Type B pancreatic cell (in vitro differentiated cells): Measurements from ENCODE around the gene ACMSD. TPM values are rescaled to one million over a fixed set of nuclear protein-coding genes. Genes with fewer than 3 reads are reported as not detected.

ENCODE experiments used
- DNase-seq: peaks from one replicate; pipeline ENCODE4 v3.0.0; 2021; ENCODE audit warnings: mixed read lengths; ENCODE audit not compliant: unreplicated experiment; ENCODE audit errors: extremely low spot score
- H3K27ac Mint-ChIP-seq: 2 replicates; pipeline ENCODE4 v1.8.0; 2021; ENCODE audit warnings: mild to moderate bottlenecking, mixed read lengths
- H3K27me3 Mint-ChIP-seq: 2 replicates; pipeline ENCODE4 v1.8.0; 2021; ENCODE audit warnings: mixed read lengths
- H3K36me3 Mint-ChIP-seq: 2 replicates; pipeline ENCODE4 v1.8.0; 2021; ENCODE audit warnings: mixed read lengths
- H3K4me1 Mint-ChIP-seq: one replicate; pipeline ENCODE4 v1.8.0; 2021; ENCODE audit warnings: mixed read lengths; ENCODE audit not compliant: unreplicated experiment
- H3K4me3 Mint-ChIP-seq: 2 replicates; pipeline ENCODE4 v1.8.0; 2021; ENCODE audit warnings: mild to moderate bottlenecking, mixed read lengths
- H3K9me3 Mint-ChIP-seq: 2 replicates; pipeline ENCODE4 v1.8.0; 2021; ENCODE audit warnings: mixed read lengths
- CTCF ChIP-seq: fragments of 200-600 bp; sonication (generic); conservative IDR thresholded peaks from 2 replicates; pipeline ENCODE4 v1.5.0; 2021; ENCODE audit warnings: antibody characterized with exemption, mild to moderate bottlenecking
- total RNA-seq: library from RNA; stranded (reverse); gene quantifications from 2 replicates; pipeline ENCODE4 v1.2.1, GENCODE V29; 2021; ENCODE audit warnings: low replicate concordance

ACMSD gene
- total RNA-seq, 1 donor from 2014 or later, result not detected

GRCh38 chr2:134875309-134875708 lies 36.9 kb downstream of the ACMSD start:
- Mint-ChIP-seq H3K4me1 (no peaks in the 10 kb centered on the region), H3K36me3 (no peaks in the 10 kb centered on the region), H3K9me3 (no peaks in the 10 kb centered on the region)

GRCh38 chr2:134882773-134883172 lies 44.4 kb downstream of the ACMSD start:
- Mint-ChIP-seq H3K36me3 (no peaks in the 10 kb centered on the region), H3K27me3 (no peaks in the 10 kb centered on the region), H3K27ac (no peak overlapping the region), H3K9me3 (no peaks in the 10 kb centered on the region), H3K4me1 (no peaks in the 10 kb centered on the region), H3K4me3 (no peak overlapping the region)
- DNase-seq, result no peak
- TF ChIP-seq CTCF, result no peak

More at GRCh38 chr2:134875309-134875708, 36.9 kb downstream of the ACMSD start:
- H3K27ac Mint-ChIP-seq, result no peak overlapping the region
- H3K4me3 Mint-ChIP-seq, result no peak overlapping the region
- TF ChIP-seq CTCF, result no peak
- no peaks in the 10 kb centered on the region for H3K27me3 Mint-ChIP-seq
- DNase-seq, result no peak

- no peak for TF ChIP-seq CTCF
- H3K27me3 Mint-ChIP-seq, result no peaks in the 10 kb centered on the region
- no peaks in the 10 kb centered on the region for H3K36me3 Mint-ChIP-seq
- DNase-seq, result no peak
- no peak overlapping the region for H3K27ac Mint-ChIP-seq
- H3K4me1 Mint-ChIP-seq, result no peaks in the 10 kb centered on the region
- H3K9me3 Mint-ChIP-seq, result no peaks in the 10 kb centered on the region
- no peak overlapping the region for H3K4me3 Mint-ChIP-seq
Measured at GRCh38 chr2:134883552-134884293, 45.3 kb downstream of the ACMSD start.

- no peaks in the 10 kb centered on the region for H3K27me3 Mint-ChIP-seq
- no peak overlapping the region for H3K4me3 Mint-ChIP-seq
- H3K36me3 Mint-ChIP-seq, result no peaks in the 10 kb centered on the region
- DNase-seq, result no peak
- no peak for TF ChIP-seq CTCF
- no peaks in the 10 kb centered on the region for H3K4me1 Mint-ChIP-seq
- no peaks in the 10 kb centered on the region for H3K9me3 Mint-ChIP-seq
- no peak overlapping the region for H3K27ac Mint-ChIP-seq
Measured at GRCh38 chr2:134884435-134884834, 46.0 kb downstream of the ACMSD start.

GRCh38 chr2:134892282-134893035 lies 54.0 kb downstream of the ACMSD start:
- DNase-seq, result no peak
- no peaks in the 10 kb centered on the region for H3K27me3 Mint-ChIP-seq
- H3K27ac Mint-ChIP-seq, result no peak overlapping the region
- no peak overlapping the region for H3K4me3 Mint-ChIP-seq
- no peaks in the 10 kb centered on the region for H3K9me3 Mint-ChIP-seq
- H3K36me3 Mint-ChIP-seq, result no peaks in the 10 kb centered on the region
- peaks cover 5% of the 10 kb centered on the region for H3K4me1 Mint-ChIP-seq
- no peak for TF ChIP-seq CTCF
